ENCODE measurements around the gene GHRHR.

DNA sequence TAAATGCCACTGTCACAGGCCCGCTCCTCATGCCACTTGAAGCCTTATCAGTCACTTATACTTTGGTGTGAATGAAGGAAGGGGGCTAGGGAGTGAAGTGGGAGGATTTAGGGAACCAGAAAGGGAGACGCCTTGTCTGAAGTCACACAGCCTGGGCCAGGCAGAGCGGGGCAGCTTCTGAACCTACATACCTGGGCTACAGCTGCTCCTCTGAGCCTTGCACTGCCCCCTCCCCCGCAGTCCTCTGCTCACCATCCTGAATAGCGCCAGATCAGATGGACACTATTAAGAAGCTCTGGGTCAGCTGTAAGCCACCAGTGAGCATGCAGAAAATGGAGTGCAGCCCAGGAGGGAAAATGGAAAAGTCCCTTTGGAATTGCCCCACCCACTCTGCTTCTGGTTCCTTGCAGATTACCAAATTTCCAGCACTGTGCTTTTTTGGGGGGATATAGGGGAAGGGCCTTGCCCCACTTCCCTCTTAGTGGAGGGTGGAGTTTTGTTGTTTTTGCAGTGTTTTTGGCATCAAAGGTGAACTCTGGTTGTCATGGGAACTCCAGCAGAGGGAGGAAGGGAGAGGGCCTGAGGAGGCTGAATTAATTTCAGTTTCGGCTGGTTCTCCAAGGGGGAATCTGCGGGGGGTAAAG is 53.4 kb downstream of the GHRHR start:
- TF ChIP-seq, protein P1, sequence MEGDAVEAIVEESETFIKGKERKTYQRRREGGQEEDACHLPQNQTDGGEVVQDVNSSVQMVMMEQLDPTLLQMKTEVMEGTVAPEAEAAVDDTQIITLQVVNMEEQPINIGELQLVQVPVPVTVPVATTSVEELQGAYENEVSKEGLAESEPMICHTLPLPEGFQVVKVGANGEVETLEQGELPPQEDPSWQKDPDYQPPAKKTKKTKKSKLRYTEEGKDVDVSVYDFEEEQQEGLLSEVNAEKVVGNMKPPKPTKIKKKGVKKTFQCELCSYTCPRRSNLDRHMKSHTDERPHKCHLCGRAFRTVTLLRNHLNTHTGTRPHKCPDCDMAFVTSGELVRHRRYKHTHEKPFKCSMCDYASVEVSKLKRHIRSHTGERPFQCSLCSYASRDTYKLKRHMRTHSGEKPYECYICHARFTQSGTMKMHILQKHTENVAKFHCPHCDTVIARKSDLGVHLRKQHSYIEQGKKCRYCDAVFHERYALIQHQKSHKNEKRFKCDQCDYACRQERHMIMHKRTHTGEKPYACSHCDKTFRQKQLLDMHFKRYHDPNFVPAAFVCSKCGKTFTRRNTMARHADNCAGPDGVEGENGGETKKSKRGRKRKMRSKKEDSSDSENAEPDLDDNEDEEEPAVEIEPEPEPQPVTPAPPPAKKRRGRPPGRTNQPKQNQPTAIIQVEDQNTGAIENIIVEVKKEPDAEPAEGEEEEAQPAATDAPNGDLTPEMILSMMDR (IDR thresholded peaks at IDR 0.05) = no peak
- TF ChIP-seq POLR2A (IDR thresholded peaks at IDR 0.05) = no peak

Data from uterus (tissue), 2 donors.